Measurements from ENCODE around the gene DHX9.
"Not testable (repeated sequence)": the region's sequence is repeated elsewhere in the genome, so short reads cannot be mapped to it uniquely, and the experiment has no call there.

DHX9 gene

GRCh38 chr1:182897696-182898095 lies 58.5 kb downstream of the DHX9 start:
- DNase-seq = no peak

- not testable (repeated sequence) for DNase-seq
Observed at GRCh38 chr1:182901946-182902345, 62.8 kb downstream of the DHX9 start.

- no peak for DNase-seq
Observed at GRCh38 chr1:182905321-182905720, 66.2 kb downstream of the DHX9 start.

- DNase-seq = no peak
Observed at GRCh38 chr1:182909578-182909977, 70.4 kb downstream of the DHX9 start.

GRCh38 chr1:182910143-182910542 lies 71.0 kb downstream of the DHX9 start:
- no peak for DNase-seq

- DNase-seq = no peak
Observed at GRCh38 chr1:182913401-182913800, 74.3 kb downstream of the DHX9 start.

DNA sequence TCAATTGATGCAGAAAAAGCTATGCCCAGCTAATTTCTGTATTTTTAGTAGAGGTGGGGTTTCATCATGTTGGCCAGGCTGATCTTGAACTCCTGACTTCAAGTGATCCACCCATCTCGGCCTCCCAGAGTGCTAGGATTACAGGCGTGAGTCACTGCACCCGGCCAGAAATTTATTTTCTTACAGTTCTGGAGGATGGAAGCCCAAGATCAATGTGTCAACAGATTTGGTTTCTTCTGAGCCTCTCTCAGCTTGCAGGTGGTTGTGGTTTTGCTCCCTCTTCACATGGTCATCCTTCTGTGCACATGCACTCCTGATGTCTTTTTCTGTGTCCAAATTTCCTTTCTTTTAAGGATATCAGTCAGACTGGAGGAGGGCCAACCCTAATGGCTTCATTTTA lies 78.2 kb downstream of the DHX9 start:
- no peak for DNase-seq

DNA sequence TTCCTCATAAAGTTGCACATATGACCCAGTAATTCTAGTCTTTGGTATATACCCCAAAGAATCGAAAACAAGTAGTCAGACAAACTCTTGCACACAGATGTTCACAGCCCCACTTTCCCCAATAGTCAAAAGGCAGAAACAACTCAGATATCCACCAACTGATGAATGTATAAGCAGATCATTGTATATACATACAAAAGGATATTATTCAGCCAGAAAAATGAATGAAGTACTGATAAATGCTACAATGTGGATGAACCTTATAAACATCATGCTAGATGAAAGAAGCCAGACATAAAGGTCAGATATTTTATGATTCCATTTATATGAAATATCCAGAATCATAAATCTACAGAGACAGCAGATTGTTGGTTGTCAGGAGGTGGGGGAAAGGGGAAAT lies 86.5 kb downstream of the DHX9 start:
- no peak for DNase-seq

- no peak for DNase-seq
Observed at GRCh38 chr1:182927693-182928433, 88.7 kb downstream of the DHX9 start.

GRCh38 chr1:182930985-182931384 lies 91.8 kb downstream of the DHX9 start:
- DNase-seq = no peak

GRCh38 chr1:182935716-182936115 lies 96.6 kb downstream of the DHX9 start:
- DNase-seq = no peak
